Measurements from ENCODE around the gene GABBR2.

- no peak for TF ChIP-seq CTCF (IDR thresholded peaks at IDR 0.05)
- no peak for TF ChIP-seq EZH2 (IDR thresholded peaks at IDR 0.05; ENCODE audit: borderline replicate concordance, insufficient read depth, low read depth, low read length, poor library complexity, severe bottlenecking)
These were observed 350.7 kb downstream of the GABBR2 start for GRCh38 chr9:98357921-98358535.

All from B cell (primary cell).